Measurements from ENCODE around the gene USH1C.

- TF ChIP-seq, protein P1, sequence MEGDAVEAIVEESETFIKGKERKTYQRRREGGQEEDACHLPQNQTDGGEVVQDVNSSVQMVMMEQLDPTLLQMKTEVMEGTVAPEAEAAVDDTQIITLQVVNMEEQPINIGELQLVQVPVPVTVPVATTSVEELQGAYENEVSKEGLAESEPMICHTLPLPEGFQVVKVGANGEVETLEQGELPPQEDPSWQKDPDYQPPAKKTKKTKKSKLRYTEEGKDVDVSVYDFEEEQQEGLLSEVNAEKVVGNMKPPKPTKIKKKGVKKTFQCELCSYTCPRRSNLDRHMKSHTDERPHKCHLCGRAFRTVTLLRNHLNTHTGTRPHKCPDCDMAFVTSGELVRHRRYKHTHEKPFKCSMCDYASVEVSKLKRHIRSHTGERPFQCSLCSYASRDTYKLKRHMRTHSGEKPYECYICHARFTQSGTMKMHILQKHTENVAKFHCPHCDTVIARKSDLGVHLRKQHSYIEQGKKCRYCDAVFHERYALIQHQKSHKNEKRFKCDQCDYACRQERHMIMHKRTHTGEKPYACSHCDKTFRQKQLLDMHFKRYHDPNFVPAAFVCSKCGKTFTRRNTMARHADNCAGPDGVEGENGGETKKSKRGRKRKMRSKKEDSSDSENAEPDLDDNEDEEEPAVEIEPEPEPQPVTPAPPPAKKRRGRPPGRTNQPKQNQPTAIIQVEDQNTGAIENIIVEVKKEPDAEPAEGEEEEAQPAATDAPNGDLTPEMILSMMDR (IDR thresholded peaks at IDR 0.05), result no peak
- peak in 2 of 3 donors; percentile 19 to 42 for TF ChIP-seq POLR2A (IDR thresholded peaks at IDR 0.05)
Observed at GRCh38 chr11:17544181-17544622, at the start of gene USH1C.

Measured in body of pancreas (tissue), 4 donors.